Measurements from ENCODE around the gene NFU1.

DNA sequence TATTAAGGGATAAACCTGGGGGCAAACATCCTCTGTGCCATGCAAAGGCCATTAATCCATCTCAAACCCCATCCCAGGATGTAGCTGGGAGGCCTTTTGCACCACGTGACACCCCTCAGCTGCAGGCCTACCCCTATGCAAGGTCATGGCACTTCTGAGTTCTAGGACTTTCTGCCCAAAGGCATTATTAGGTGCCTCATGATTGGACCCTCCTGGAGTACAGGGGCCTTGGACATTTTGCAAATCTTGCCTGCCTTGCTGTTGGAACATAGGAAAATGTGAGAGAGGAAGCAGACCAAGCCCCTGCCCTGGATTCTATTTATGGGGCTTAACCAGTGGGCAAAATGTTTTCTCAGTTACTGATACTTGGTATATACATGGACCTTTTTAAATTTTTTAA, 44.2 kb upstream of the NFU1 start:
- TF ChIP-seq MAZ (IDR thresholded peaks at IDR 0.05; ENCODE audit: borderline replicate concordance, low read depth, low read length) (no peak), POLR2A (IDR thresholded peaks at IDR 0.05; ENCODE audit: low read depth, low read length) (no peak), MAFK (IDR thresholded peaks at IDR 0.05; ENCODE audit: low read depth, low read length) (no peak), RFX5 (IDR thresholded peaks at IDR 0.05; ENCODE audit: low read depth, low read length) (no peak), FOS (IDR thresholded peaks at IDR 0.05; ENCODE audit: low read depth, low read length) (no peak), BHLHE40 (IDR thresholded peaks at IDR 0.05; ENCODE audit: low read depth, low read length) (no peak), CHD1 (IDR thresholded peaks at IDR 0.05; ENCODE audit: low read depth, low read length) (no peak), NFE2L2 (IDR thresholded peaks at IDR 0.05; ENCODE audit: low read depth, low read length) (no peak), RAD21 (IDR thresholded peaks at IDR 0.05; ENCODE audit: low read length) (no peak)
- TF ChIP-seq, protein P1, sequence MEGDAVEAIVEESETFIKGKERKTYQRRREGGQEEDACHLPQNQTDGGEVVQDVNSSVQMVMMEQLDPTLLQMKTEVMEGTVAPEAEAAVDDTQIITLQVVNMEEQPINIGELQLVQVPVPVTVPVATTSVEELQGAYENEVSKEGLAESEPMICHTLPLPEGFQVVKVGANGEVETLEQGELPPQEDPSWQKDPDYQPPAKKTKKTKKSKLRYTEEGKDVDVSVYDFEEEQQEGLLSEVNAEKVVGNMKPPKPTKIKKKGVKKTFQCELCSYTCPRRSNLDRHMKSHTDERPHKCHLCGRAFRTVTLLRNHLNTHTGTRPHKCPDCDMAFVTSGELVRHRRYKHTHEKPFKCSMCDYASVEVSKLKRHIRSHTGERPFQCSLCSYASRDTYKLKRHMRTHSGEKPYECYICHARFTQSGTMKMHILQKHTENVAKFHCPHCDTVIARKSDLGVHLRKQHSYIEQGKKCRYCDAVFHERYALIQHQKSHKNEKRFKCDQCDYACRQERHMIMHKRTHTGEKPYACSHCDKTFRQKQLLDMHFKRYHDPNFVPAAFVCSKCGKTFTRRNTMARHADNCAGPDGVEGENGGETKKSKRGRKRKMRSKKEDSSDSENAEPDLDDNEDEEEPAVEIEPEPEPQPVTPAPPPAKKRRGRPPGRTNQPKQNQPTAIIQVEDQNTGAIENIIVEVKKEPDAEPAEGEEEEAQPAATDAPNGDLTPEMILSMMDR (conservative IDR thresholded peaks at IDR 0.05; ENCODE audit: low read depth, low read length), result no peak
- TF ChIP-seq, protein P2, sequence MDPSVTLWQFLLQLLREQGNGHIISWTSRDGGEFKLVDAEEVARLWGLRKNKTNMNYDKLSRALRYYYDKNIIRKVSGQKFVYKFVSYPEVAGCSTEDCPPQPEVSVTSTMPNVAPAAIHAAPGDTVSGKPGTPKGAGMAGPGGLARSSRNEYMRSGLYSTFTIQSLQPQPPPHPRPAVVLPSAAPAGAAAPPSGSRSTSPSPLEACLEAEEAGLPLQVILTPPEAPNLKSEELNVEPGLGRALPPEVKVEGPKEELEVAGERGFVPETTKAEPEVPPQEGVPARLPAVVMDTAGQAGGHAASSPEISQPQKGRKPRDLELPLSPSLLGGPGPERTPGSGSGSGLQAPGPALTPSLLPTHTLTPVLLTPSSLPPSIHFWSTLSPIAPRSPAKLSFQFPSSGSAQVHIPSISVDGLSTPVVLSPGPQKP (IDR thresholded peaks at IDR 0.05; ENCODE audit: borderline replicate concordance, low read depth, low read length), result no peak
- TF ChIP-seq, protein P3, sequence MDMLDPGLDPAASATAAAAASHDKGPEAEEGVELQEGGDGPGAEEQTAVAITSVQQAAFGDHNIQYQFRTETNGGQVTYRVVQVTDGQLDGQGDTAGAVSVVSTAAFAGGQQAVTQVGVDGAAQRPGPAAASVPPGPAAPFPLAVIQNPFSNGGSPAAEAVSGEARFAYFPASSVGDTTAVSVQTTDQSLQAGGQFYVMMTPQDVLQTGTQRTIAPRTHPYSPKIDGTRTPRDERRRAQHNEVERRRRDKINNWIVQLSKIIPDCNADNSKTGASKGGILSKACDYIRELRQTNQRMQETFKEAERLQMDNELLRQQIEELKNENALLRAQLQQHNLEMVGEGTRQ (IDR thresholded peaks at IDR 0.05; ENCODE audit: low read depth, low read length), result no peak
